ENCODE results near the gene C1QL1.
"Not testable (repeated sequence)": the region's sequence is repeated elsewhere in the genome, so short reads cannot be mapped to it uniquely, and the experiment has no call there.

Gene C1QL1

GRCh38 chr17:44952946-44953475 is 15.1 kb downstream of the C1QL1 start:
- TF ChIP-seq CTCF (IDR thresholded peaks at IDR 0.05; ENCODE audit: insufficient read depth, low read depth, low read length, missing control alignments), result no peak
- H3K4me3 ChIP-seq (ENCODE audit: low read length), result no peak overlapping the region
- no peak for DNase-seq (ENCODE audit: low read depth)

GRCh38 chr17:44948315-44948795 is 19.7 kb downstream of the C1QL1 start:
- no peak for DNase-seq (ENCODE audit: low read depth)
- TF ChIP-seq CTCF (IDR thresholded peaks at IDR 0.05; ENCODE audit: insufficient read depth, low read depth, low read length, missing control alignments), result no peak
- peak overlapping the region; percentile 88 for H3K4me3 ChIP-seq (ENCODE audit: low read length)

GRCh38 chr17:44947461-44948314 is 20.4 kb downstream of the C1QL1 start, which contains the start of gene KIF18B:
KIF18B (minus strand) TSS chr17:44947773; CDS start chr17:44936344, 11,429 bp downstream.
- no peak for TF ChIP-seq CTCF (IDR thresholded peaks at IDR 0.05; ENCODE audit: insufficient read depth, low read depth, low read length, missing control alignments)
- peak; percentile 96 for DNase-seq (ENCODE audit: low read depth)
- peak within 1 kb of the TSS; percentile 88 for H3K4me3 ChIP-seq (ENCODE audit: low read length)

GRCh38 chr17:44945652-44946051 is 22.5 kb downstream of the C1QL1 start:
- DNase-seq (ENCODE audit: low read depth); H3K4me3 ChIP-seq (ENCODE audit: low read length): not testable (repeated sequence)

- DNase-seq (ENCODE audit: low read depth), result no peak
- no peak overlapping the region for H3K4me3 ChIP-seq (ENCODE audit: low read length)
- TF ChIP-seq CTCF (IDR thresholded peaks at IDR 0.05; ENCODE audit: insufficient read depth, low read depth, low read length, missing control alignments), result no peak
These were observed 25.6 kb downstream of the C1QL1 start for GRCh38 chr17:44942456-44942855.

DNA sequence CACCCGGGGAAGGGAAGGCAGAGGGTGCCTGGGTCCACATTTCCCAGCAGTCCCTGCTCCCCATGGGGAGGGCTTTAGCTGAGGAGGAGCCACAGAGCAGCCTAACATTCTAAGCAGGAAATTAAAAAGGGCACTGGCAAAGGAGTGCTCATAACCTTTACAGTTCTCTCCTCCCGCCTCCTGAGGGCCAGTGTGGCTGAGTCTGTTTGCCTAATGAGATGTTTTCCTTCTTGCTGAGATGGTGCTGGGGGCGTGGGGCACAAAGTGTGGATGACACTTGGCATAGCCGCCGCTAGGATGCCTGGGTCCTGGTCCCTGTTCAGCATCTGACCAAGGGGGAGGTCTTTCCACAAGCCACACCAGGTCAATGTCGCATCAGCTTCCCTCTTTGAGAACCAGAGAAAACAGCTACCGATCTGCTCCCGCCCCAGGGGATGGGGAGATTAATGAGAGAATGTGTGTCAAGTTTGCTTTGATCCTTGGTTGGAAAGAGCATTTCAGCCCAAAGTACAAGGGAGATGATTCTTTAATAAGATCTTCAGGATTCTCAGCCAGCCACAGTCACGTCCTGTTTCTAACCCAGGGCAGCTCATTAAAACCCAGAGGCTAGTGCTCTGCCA is 26.3 kb downstream of the C1QL1 start:
- H3K4me3 ChIP-seq (ENCODE audit: low read length), result no peak overlapping the region
- TF ChIP-seq CTCF (IDR thresholded peaks at IDR 0.05; ENCODE audit: insufficient read depth, low read depth, low read length, missing control alignments), result no peak
- no peak for DNase-seq (ENCODE audit: low read depth)

- no peak for DNase-seq (ENCODE audit: low read depth)
- no peak for TF ChIP-seq CTCF (IDR thresholded peaks at IDR 0.05; ENCODE audit: insufficient read depth, low read depth, low read length, missing control alignments)
- H3K4me3 ChIP-seq (ENCODE audit: low read length), result no peak overlapping the region
These were observed 27.3 kb downstream of the C1QL1 start for GRCh38 chr17:44940768-44941167.

Measured in epithelial cell of esophagus (primary cell).